DND-41 (cell line): Measurements from ENCODE around the gene INHBC.

Source experiments
- CTCF ChIP-seq: IDR thresholded peaks from 2 replicates; pipeline ENCODE4 v1.5.1; 2012; ENCODE audit warnings: borderline replicate concordance, low read length, moderate library complexity, mild to moderate bottlenecking; ENCODE audit not compliant: poor library complexity, severe bottlenecking; ENCODE audit errors: extremely low read depth
- EZH2 ChIP-seq: IDR thresholded peaks from 3 replicates; pipeline ENCODE4 v1.6.1; 2012; ENCODE audit warnings: borderline replicate concordance, low read depth, mild to moderate bottlenecking, moderate library complexity, low read length, inconsistent platforms; ENCODE audit not compliant: severe bottlenecking

GRCh38 chr12:57485695-57486094 is 51.1 kb downstream of the INHBC start:
- no peak for TF ChIP-seq EZH2
- TF ChIP-seq CTCF: no peak
